AG08396 (cell line): Measurements from ENCODE around the gene GLRA3.
"Not testable (repeated sequence)": the region's sequence is repeated elsewhere in the genome, so short reads cannot be mapped to it uniquely, and the experiment has no call there.

ENCODE experiments used
- DNase-seq: peaks from one replicate; pipeline ENCODE4 v3.0.0; 2012; ENCODE audit warnings: low spot score, mixed read lengths

Gene GLRA3

DNA sequence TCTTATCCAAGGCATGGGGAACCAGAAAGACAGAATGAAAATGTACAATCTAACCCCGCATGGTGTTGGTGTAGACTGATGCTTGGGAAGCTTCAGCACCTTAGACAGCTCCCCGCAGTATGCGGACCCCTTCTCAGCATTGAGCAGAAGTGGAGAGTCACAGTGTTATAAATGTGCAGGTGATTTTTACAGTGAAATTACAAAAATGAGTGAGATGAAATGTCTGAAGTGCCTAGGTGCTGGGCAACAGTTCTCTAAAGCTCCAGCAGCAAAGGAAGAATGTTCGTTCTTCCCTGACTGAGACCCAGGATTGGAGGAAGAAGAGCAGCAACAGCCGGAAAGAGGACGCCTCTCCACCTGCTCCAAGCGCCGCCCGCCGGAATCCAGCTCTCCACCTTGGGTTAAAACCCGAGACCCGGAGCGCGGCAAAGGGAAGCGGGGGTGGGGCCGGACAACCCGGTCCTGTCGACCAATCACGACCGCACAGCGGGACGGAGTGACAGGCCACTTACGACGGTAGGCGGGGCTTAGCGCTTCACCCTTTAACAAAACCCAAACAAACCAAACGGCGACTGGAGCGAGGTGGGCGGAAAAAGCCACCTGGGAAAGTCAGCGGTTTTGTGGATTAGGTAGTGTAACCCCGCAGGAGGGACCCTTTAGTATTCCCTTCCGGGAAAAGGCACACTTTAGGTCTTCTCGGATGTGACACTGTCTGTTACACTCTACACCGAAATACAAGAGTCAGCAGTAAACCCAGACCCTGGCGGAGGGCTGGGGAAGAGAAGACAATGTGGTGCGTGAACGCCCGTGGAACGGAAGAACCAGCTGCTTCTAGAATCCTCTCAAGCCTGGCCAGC is at the start of gene GLRA3:
GLRA3 (minus strand) TSS at position 403 of the 857 bp plus-strand sequence. CDS start 436 bp downstream, outside the sequence.
- peak; percentile 15 for DNase-seq

DNA sequence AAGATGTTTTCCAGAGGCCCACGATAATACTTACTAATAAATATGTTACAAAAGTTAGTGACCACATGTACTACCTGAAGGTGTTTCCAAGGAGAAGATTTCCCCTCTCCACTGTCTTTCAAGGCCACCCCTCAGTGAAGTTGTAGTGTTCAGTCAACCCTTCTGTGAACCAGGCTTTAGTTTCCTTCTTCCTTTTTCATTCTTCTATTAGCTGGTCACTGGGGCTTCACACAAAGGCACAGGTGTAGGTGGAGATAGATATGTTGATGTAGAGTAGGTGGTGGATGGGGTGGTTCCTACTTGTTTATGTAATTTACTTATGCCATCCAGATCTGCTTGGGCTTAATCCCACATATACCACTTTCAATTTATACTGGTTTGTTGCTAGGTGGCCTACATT is 45.9 kb upstream of the GLRA3 start:
- no peak for DNase-seq

DNA sequence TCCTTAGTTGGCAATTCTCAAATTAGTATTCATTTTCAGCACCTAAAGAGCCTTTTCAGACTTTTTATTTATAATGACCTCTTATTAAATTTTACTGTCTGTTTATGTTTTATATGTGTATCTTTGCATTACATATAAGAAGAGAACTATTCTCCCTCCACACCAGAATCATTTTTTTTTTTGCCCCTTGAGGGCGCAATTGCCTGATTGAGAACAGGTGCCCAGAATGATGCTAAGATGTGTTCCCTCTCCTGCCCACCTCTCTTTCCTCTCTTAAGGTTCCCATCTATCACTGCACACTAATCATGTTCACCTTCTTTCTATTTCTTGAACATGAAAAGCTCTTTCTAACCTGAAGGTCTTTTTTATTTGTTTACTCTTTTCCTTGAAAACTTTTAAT is 44.9 kb upstream of the GLRA3 start:
- DNase-seq = no peak

DNA sequence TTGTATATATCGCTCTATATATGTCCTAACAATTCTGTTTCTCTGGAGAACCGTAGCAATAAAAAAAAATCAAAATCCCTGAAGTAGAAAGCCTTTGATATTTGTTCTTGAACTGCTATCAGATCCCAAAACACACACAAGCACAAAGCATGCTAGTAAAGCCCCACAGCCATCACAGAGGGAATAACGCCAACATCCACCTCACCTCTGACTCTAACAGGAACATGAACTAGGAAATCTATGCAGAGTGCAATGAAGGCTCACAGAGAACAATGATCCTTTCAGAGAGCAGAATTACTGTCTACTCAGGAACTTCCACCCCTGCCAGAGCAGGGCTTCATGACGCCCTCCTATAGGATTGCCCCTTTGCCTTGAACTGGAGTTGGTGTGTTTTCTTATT is 44.1 kb upstream of the GLRA3 start:
- not testable (repeated sequence) for DNase-seq

DNA sequence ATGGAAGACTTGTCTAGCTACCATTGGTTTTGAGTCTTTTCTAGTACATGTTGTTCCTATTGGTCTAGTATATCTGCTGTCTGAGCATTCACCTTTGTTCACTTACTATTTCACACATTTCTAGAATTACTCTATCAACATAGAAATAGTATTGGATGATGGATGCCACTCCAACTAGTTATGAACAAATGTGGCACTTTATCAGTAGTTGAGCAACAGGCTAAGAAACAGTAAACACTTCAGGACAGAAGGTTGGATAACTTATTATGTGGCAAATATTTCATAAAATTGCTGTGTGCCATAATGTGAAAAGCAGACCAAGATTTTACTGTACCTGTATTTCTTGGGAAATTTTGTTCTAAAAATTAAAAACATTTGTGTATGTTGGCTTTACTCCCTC is 42.4 kb upstream of the GLRA3 start:
- no peak for DNase-seq

DNA sequence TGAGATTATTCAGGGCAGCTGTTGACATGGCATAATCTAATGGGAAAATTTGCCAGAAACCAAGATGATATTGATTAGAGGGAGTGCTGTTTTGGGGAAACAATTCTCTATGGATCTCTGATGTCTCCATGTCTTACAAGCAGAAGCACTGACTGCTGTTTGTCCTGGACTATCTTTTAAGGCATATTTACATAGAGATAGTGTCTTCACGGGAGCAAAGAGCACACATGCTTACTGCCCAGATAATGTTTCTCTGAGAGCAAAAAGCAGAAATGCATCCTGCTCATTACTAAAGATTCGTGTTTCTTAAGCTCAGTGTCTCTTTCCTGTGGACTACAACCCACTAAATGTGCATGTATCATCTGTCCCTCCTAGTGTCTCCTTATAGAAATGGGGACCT is 41.3 kb upstream of the GLRA3 start:
- DNase-seq = no peak

DNA sequence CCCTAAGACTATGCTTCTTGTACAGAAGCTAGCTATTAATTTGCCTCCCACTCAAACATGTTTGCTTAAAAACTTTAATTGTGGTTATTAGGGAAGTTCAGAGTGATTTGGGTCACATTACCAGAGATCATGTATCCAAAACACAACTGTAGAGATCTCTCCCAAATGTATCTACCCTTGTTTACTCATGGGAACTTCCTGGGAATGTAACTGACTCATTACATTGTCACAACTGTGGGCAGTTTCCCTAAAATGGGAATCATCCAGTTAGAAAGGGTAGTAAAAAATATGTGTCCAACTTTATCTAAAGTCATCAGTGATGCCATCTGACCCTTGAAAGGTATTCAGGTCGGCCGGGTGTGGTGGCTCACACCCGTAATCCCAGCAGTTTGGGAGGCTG is 40.3 kb upstream of the GLRA3 start:
- DNase-seq = no peak

DNA sequence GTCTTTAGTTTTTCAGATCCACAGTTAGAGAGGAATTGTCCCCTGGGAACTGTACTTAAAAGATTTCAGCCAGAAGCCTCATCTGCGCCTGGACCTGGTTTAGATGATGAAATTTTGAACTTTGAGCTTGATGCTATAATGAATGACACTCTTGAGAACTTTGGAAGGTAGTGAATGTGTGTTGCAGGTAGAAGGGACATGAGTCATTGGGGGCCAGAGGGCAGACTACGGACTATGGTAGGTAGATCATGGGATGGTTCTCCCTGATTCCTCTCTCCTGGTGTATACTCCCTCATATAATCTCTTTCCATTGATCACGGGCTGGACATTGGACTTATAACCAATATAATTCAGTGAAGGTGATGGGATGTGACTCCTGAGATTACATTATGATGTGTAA is 38.9 kb upstream of the GLRA3 start:
- no peak for DNase-seq

DNA sequence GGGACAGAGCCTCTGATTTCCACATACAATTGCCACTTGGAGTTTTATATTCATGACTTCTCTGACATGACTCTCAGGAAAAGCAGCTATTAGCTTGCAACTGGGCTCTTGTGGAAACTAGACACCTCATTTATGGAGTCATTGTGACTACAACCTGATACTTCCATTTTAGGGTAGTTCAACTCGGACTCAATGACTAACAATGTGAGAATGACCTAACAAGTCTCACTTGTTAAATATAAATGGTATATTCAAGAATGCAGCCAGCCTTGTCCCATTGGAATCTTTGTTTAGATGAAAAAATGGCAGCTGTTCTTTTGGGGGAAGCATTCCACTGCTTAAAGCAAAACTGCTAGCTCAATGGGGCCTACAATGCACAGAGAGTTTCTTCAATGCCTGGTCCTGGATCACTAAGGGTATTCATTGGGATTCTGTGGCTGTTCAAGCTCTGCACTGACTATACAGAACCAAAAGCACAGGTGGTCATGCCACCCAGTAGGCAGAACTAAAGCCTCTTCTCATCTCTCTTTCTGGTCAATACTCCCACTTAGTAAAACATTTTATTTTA is 36.5 kb upstream of the GLRA3 start:
- no peak for DNase-seq

DNA sequence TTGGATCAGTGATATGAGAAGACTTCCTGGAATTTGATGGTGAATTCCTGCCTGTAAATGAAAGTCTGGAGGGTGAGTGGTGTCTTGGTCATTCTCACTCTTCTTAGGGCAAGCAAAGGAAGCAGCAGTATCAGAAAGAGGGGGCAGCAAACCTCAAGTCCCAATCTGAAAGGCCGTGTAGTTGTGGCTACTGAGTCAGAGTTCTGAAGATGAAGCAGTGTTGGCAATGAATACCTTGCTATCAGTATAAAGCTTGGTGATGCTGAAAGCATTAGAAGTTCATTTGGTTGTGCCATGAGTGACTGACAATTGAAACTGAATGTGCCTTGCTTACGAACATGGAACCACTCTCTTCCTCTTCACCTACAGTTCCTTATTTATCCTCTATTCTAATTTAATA is 35.0 kb upstream of the GLRA3 start:
- no peak for DNase-seq

DNA sequence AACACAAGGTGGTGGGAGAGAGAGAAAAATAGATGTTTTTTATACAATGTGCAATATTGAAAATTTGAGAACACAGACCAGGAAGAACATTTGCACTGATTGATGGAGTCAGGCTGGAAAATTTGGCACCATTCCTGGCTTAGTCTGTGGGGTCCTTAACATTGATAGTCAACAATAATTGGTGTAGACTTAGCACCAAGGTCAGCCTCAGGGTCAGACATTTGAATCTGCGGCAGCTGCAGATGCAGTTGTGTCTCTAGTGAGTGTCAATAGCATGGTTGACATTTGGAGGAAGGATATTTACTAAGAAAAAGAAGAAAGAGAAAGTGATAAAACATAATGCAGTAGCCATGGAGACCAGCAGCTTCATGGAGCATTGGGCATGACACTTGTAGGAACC is 31.5 kb upstream of the GLRA3 start:
- DNase-seq = no peak

DNA sequence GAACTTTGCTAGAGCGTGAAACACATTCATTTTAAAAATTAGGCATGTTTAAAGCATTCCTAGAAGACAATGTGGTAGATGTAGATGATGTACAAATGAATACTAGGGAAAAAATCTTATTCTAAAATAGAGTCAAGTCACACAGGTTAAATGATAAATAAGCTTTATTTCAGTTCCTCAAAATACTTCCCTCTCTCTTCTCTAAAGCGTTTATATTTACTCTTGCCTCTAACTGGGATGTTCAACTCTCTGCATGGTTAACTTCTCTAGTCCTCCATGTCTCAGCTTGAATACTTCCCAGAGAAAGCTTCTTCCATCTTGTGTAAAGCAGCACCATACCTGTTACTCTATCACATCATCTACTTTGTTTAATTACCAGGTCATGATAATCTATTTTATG is 30.9 kb upstream of the GLRA3 start:
- no peak for DNase-seq

DNA sequence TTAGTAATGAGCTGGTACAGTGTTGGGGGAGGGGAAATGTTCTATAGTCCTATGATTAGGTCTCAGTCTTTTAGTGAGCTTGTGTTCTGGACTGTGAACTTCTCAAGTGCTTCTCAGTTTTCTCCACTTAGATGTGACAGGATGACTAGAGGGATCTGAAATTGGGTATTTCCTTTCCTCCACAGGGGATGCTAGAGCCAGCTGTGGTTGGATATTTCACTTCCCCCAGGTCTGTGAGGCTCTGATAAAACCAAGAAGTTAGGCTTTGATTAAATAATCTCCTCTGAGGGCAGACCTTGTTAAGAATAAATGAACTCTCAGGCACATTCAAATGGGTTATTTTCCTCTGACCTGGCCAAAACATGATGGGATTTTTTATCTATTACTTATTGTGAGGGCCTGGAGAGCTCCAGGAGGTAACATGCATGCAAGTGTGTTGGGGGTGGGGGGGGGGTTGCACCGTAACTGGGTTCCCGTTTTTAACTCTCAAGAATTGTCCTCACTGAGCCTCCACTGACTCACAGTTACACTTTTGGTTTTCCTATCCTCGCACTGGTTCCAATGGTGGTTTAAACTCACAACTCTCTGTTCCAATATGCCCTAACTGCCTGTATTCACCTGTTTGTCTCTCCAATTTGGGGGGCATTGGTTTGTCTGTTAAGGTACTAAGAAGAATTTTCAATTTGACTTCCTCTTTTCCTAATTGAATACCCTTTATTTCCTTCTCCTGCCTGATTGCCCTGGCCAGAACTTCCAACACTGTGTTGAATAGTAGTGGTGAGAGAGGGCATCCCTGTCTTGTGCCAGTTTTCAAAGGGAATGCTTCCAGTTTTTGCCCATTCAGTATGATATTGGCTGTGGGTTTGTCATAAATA is 28.1 kb upstream of the GLRA3 start:
- no peak for DNase-seq

DNA sequence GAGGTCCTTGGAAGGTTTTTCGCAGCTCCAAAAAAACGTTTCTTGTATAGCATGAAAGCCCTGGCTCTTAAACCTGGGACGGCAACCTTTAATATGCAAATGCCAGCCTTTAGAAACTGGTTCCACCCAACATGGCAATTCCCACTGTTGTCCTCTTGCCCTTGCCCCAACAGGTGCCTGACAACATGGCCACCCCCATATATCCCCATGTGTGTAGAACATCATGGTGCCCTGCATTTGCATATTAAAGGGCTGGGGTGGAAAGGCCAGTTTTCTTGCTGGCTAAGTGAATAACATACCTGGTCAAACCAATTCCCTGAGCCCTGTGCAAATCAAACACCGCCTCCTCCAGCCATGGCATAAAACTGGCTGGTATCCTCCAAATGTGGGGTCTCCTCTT is 26.0 kb upstream of the GLRA3 start:
- DNase-seq = no peak

DNA sequence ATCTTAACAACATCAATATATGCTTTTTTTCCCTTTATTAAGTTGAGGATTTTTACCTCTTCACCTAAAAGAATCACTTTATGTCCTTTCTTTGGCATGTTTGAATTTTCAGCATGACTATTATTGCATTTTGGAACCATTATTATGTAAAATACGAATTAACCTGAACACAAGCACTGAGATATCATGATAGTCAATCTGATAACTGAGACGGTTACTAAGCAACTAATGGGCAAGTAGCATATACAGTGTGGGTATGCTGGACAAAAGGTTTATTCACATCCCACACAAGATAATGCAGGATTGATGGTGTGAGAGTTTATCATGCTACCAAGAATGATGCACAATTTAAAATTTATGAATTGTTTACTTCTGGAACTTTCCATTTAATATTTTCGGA is 24.6 kb upstream of the GLRA3 start:
- DNase-seq = no peak

DNA sequence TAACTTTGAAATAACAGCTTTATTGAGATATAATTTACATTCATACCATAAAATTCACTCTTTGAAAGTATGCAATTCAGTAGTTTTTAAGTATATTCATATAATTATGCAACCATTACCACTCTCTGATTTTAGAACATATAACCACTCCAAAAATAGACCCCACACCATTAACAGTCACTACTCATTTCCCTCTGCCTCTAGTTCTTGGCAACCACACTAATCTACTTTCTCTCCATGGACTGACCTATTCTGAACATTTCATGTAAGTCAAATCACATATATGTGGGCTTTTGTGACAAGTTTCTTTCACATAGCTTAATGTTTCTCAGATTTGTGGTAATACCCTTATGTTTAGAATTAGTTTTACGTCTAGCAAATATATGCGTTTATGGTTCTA is 19.5 kb upstream of the GLRA3 start:
- no peak for DNase-seq

DNA sequence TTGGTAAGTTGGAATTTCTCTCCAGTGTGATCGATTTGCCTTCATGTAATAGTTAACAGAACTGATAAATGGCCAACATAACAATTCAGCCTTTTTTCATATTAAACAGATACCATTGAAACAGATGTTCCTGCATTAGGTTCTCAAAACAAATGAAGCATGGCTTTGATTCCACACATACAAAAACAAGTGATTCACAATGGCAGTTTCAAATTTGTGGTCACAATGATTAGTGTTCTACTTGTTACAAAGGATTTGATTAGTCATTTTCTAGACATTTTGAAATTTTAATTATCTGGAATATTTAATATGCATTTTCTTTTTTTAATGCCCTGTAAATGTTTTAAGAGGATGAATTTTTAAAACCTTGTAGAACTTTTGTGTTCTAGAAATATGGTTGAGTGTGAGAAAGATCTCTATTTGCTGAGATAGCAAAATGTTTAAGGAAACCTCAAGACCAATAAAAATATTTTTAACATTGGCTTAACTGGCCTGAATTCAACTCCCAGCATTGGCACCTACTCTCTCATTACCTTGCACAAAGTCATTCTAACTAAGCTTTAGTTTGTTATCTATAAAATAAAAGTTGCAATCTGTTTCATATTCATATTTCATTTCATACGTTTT is 18.9 kb upstream of the GLRA3 start:
- DNase-seq = no peak

DNA sequence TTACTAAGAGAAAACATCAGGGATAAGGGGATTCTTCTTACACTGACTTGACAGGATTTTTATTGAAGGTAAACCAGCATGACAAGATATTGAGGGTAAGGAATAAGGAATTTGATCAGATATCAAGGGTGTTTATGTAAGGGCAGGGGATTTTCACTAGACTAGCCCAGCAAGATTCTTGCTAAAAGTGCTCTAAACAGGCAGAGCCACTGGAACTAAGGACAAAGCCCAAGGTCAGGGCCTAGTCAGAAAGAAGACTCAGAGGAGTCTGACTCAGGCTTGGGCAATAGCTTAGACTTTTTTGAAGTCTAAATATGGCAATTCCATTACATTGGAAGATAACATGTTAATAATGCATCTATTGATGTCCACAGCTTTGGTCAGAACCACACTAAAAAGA is 6.5 kb upstream of the GLRA3 start:
- DNase-seq = no peak

DNA sequence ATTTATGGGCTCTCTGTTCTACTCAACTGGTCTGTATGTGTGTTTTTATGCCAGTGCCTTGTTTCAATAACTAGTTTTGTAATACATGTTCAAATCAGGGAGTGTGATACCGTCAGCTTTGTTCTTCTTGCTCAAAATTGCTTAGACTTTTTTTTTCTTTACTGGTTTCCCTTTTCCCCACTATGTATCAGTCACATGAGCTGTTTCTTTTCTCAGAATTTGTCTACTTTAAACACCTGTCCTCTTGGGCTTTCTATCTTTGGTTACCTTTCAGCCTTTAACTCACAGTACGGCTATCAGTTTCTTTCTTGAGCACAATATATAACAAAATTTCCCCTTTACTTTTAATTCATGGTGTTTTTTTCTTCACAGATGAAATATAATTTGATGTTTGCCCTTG is 5.4 kb upstream of the GLRA3 start:
- no peak for DNase-seq

DNA sequence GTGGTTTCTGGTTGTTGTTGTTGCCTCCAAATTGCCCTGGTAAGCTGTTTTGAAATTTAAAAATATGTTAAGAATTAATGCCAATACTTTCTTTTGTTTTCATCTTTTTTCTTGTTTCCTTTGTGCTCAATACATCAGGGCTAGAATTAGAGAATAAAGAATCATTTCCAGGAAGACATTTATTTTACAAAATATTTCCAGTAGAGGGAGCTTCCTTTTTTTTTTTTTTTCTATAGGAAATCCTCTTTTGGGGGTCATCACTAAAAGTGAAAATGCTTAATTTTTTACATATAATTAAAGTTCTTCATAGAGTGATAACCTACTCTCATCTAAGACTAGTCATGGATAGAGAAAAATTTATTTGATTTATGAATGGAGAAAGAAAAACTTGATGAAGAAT is 2.4 kb downstream of the GLRA3 start:
- DNase-seq = no peak

DNA sequence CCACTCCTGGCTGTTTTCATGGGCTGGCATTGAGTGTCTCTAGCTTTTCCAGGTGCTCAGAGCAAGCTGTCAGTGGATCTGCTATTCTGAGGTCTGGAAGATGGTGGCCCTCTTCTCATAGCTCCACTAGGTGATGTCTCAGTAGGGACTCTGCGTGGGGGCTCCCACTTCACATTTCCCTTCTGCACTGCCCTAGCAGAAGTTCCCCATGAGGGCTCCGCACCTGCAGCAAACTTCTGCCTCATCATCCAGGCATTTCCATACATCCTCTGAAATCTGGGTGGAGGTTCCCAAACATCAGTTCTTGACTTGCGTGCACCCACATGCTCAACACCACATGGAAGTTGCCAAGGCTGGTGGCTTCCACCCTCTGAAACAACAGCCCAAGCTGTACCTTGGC is 13.8 kb downstream of the GLRA3 start:
- DNase-seq = no peak

DNA sequence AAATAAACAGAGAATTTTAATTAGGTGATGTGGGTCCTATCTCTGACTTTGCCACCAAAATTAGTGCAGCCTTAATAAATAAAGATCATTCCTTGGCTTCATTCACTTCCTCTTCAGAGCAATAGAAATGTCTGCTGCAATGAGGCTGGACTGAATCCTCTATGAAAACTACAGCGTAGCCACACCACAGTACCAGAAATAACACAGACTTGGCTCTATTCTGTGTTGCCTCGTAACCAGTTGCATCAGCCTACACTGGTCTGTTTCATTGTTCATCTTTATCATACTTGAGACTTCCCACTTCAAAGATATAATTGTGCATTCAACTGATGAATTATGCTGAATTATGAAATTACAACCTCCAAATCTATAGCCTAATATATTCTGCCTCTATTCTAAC is 15.8 kb downstream of the GLRA3 start:
- DNase-seq = no peak

DNA sequence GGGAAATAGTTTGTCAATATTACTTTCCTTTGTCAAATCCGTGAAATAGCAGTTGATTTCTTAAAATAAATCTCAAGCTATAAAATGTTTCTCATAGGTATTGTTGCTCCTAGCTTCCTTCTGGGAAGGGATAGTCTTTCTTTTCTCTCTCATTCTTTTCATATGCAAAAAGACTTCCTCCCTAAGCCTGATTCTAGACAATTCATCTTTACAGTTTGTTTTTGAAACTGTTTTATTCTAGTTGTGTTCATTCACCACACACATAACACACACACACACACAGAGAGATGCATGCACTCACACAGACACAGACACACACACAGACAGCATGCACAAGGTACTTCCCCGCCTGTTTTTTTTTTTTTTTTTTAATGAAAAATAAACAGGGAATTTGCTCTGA is 18.2 kb downstream of the GLRA3 start:
- no peak for DNase-seq
